SK-N-DZ (cell line): ENCODE measurements around the gene EPM2A. TPM values are rescaled to one million over a fixed set of nuclear protein-coding genes. Genes with fewer than 3 reads are reported as not detected.
A peak's percentile ranks its signal among the peaks of the same experiment; 100 is the strongest.
"Not testable (repeated sequence)": the region's sequence is repeated elsewhere in the genome, so short reads cannot be mapped to it uniquely, and the experiment has no call there.

Experiments
- DNase-seq: peaks from one replicate; pipeline ENCODE4 v3.0.0-alpha.2; 2015; ENCODE audit warnings: low spot score
- polyA plus RNA-seq, 2 experiments: library from polyadenylated mRNA; depleted of rRNA; stranded (reverse); fragments of >200 nt; gene quantifications; 2 replicates each; pipeline ENCODE4 v1.2.3, GENCODE V29; 2014

Gene EPM2A
- polyA plus RNA-seq (2014; cell fraction: cytosol; rRNA removed) = 7.1 and 10.6 TPM in 2 replicates
- 5.4 and 8.8 TPM in 2 replicates for polyA plus RNA-seq (2014; cell fraction: nucleus; rRNA removed)

- DNase-seq = peak; percentile 83
Measured at GRCh38 chr6:145735356-145736165, at the start of gene EPM2A. Gene EPM2A (minus strand): TSS chr6:145735520. CDS start chr6:145735498, 22 bp downstream.

- no peak for DNase-seq
Measured at GRCh38 chr6:145784683-145785082, 49.4 kb upstream of the EPM2A start.

- DNase-seq = no peak
Measured at GRCh38 chr6:145783796-145784195, 48.5 kb upstream of the EPM2A start.

DNA sequence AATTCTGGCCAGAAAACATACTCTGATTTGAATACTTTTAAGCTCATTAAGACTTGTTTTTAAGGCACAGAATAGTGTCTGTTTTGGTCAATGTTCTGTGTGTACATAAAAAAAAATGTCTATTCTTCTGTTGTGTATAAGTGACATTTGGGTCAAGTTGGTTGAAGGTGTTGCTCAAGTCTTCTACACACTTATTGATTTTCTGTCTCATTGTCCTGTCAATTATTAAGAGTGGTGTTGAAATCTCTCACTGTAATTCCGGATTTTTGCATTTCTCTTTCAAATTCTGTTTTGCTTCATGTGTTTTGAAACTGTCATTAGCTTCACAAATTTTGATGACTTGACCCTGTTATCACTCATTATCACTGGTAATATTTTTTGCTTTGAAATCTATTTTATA is 37.5 kb upstream of the EPM2A start:
- DNase-seq = no peak

- no peak for DNase-seq
Measured at GRCh38 chr6:145765449-145765848, 30.1 kb upstream of the EPM2A start.

- no peak for DNase-seq
Measured at GRCh38 chr6:145763742-145764141, 28.4 kb upstream of the EPM2A start.

DNA sequence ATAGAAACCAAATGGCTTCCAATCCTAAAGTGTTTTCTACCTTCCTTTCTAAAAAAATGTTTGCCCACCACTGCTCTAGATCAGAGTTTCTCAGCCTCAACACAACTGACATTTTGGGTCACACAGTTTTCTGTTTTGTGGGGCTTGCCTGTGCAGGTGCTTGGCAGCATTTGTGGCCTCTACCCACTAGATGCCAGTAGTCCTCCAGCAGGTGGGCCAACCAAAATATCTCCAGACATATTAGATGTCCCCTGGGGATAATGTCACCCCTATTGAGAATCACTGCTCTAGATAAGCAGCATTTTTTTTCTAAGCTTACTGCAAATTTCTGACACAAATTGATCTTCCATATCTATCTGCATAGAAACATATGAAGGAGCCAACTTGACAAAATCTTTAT is 26.3 kb upstream of the EPM2A start:
- no peak for DNase-seq

GRCh38 chr6:145758113-145758512 is 22.8 kb upstream of the EPM2A start:
- no peak for DNase-seq

DNA sequence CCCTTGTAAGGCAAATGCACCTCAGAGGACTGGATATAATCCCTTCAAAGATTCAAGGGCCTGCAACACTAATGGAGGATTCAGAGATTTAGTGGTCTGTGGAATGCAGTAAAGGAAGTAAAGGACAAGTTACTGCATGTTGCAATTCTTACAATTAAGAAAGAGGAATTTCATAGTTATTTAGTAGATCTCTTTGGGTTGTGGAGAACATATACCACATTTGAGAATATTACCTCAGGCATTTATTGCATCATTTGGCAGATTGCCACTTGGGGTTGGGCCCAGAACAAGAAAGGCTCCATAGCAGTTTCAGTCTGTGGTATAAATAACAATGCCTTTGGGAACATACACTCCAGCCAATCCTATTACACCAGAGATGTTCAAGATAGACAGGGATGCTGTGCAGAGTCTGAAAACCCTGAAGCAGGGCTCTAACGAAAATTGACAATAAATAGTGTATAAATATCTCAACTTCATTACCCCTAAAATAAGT is 20.9 kb upstream of the EPM2A start:
- DNase-seq = peak; percentile 42

DNA sequence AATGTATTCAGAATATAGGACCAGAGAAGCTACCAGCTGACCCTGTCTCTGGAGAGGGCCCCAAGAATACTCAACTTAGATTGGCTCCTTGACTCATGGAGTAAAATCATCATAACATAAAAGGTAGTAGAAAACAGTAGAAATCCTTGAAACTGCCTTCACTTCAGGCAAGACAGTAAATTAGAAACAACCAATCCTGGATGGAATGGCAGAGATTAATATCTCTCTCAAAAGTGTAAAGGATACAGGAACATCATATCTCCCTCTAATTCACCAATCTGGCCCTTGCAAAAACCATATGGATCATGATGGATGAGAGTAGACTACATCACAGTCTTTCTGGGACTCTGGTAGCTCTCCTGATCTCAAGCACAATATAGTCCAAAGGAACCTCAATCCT is 20.4 kb upstream of the EPM2A start:
- no peak for DNase-seq

- DNase-seq = no peak
Measured at GRCh38 chr6:145752638-145753037, 17.3 kb upstream of the EPM2A start.

DNA sequence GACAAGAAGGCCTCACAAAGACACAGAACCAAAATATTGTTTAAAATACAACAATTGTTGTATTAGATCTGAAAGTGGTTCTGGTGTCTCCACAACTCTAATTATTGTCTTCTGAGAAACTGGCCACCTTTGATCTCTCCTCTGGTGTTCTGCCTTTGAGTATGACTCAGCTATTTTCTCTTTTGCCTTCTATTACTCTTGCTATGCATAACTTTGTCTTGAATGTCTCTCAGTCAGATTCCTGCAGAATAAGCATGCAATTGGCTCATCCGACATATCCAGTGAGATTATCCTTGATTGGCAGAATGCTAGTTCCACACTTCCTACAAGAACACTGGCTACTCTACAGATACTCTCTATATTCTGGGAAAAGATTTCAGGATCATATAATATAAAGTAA is 14.3 kb upstream of the EPM2A start:
- no peak for DNase-seq

- no peak for DNase-seq
Measured at GRCh38 chr6:145745861-145746260, 10.5 kb upstream of the EPM2A start.

DNA sequence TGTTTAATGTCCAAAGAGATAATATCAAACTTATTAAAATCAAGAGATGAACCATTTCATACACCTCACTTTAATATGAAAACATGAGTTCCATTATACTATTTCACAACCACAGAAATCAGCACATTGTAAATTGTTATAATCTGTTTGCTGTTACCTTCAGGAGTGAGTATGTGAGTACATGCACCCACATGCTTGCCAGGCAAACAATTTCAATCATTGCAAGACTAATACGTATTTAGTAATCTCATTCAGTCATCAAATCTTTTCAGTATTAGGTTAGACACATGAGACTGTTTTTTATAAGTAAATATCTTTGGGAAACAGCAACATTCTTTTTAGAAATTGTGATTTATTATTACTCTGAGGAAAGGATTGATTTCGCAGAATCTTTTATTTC is 9.3 kb upstream of the EPM2A start:
- DNase-seq = no peak

DNA sequence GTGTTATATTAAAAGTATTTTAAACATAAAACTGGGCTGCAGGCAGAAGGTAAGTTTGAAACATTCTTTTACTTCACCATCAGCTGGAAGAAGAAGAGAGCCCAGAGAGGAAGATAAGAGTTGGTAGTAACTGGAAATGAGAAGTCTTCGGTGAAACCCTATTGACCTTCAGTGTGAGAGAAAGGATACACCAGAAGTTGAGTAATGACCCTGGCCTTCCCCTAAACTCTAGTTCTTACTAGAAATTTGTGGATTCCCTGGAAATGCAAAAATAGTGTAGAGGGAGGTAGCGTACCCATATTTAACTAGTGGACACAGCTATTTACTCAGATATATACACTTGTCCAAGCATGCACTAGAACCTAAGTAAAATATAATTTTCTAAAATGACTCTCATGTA is 8.0 kb upstream of the EPM2A start:
- DNase-seq = no peak

DNA sequence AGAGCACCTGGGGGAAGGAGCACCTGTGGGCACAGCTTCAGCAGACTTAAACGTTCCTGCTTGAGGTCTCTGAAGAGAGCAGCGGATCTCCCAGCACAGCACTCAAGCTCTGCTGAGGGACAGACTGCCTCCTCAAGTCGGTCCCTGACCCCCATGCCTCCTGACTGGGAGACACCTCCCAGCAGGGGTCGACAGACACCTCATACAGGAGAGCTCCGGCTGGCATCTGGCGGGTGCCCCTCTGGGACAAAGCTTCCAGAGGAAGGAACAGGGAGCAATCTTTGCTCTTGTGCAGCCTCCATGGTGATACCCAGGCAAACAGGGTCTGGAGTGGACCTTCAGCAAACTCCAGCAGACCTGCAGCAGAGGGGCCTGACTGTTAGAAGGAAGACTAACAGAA is 7.2 kb upstream of the EPM2A start:
- not testable (repeated sequence) for DNase-seq

DNA sequence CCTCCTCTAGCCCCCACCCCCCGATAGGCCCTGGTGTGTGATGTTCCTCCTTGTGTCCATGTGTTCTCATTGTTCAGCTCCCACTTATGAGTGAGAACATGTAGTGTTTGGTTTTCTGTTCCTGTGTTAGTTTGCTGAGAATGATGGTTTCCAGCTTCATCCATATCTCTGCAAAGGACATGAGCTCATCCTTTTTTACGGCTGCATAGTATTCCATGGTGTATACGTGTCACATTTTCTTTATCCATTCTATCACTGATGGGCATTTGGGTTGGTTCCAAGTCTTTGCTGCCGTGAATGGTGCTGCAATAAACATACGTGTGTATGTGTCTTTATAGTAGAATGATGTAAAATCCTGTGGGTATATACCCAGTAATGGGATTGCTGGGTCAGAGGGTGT is 4.4 kb upstream of the EPM2A start:
- DNase-seq = not testable (repeated sequence)

- DNase-seq = no peak
Measured at GRCh38 chr6:145738265-145738664, 2.9 kb upstream of the EPM2A start.

- DNase-seq = no peak
Measured at GRCh38 chr6:145736661-145737144, 1.4 kb upstream of the EPM2A start.

GRCh38 chr6:145734486-145735355 is 599 bp downstream of the EPM2A start:
- DNase-seq = peak; percentile 97

GRCh38 chr6:145733810-145734209 is 1.5 kb downstream of the EPM2A start:
- DNase-seq = peak; percentile 33

GRCh38 chr6:145733207-145733606 is 2.1 kb downstream of the EPM2A start:
- no peak for DNase-seq
